ENCODE measurements around the gene TMEM263.

The TMEM263 gene

DNA sequence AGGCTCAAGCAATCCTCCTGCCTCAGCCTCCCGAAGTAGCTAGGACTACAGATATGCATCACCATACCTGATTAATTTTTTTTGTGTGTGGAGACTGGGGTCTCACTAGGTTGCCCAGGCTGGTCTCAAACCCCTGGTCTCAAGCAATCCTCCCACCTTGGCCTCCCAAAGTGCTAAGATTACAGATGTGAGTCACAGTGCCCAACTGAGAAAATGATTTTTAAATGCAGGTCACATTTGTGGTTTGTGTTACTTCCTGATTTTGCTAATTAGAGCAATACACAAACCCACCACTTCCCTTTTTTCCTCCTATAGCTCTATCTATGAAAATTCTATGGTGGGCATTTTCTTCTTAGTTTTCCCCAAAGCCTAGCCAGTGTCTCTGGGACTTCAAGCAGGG is 45.5 kb upstream of the TMEM263 start:
- Histone ChIP-seq H3K27ac (no peak overlapping the region), H3K36me3 (no peaks in the 10 kb centered on the region), H3K27me3 (peaks cover 95% of the 10 kb centered on the region), H3K4me3 (ENCODE audit: low read depth in 1 of 2, low read length in 1 of 2) (no peak overlapping the region), H3K4me1 (ENCODE audit: control insufficient read depth in 1 of 2, insufficient read depth in 1 of 2, low read depth in 1 of 2, low read length in 1 of 2) (peaks cover 0 to 5% of the 10 kb centered on the region in 2 experiments), H3K9me3 (peaks cover 4% of the 10 kb centered on the region)
- TF ChIP-seq, protein P1, sequence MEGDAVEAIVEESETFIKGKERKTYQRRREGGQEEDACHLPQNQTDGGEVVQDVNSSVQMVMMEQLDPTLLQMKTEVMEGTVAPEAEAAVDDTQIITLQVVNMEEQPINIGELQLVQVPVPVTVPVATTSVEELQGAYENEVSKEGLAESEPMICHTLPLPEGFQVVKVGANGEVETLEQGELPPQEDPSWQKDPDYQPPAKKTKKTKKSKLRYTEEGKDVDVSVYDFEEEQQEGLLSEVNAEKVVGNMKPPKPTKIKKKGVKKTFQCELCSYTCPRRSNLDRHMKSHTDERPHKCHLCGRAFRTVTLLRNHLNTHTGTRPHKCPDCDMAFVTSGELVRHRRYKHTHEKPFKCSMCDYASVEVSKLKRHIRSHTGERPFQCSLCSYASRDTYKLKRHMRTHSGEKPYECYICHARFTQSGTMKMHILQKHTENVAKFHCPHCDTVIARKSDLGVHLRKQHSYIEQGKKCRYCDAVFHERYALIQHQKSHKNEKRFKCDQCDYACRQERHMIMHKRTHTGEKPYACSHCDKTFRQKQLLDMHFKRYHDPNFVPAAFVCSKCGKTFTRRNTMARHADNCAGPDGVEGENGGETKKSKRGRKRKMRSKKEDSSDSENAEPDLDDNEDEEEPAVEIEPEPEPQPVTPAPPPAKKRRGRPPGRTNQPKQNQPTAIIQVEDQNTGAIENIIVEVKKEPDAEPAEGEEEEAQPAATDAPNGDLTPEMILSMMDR (IDR thresholded peaks at IDR 0.05), result no peak

- Histone ChIP-seq H3K9me3 (peaks cover under 1% of the 10 kb centered on the region), H3K4me3 (ENCODE audit: low read depth in 1 of 2, low read length in 1 of 2) (no peak overlapping the region), H3K4me1 (ENCODE audit: control insufficient read depth in 1 of 2, insufficient read depth in 1 of 2, low read depth in 1 of 2, low read length in 1 of 2) (peaks cover 0 to 5% of the 10 kb centered on the region in 2 experiments), H3K27me3 (peaks cover 95% of the 10 kb centered on the region), H3K36me3 (no peaks in the 10 kb centered on the region), H3K27ac (no peak overlapping the region)
- TF ChIP-seq, protein P1 (IDR thresholded peaks at IDR 0.05), result no peak
Observed at GRCh38 chr12:106911581-106911980, 44.1 kb upstream of the TMEM263 start.

GRCh38 chr12:106913456-106913855 is 42.3 kb upstream of the TMEM263 start:
- peaks cover 0 to 5% of the 10 kb centered on the region in 2 experiments for H3K4me1 ChIP-seq (ENCODE audit: control insufficient read depth in 1 of 2, insufficient read depth in 1 of 2, low read depth in 1 of 2, low read length in 1 of 2)
- no peak overlapping the region for H3K27ac ChIP-seq
- H3K36me3 ChIP-seq, result no peaks in the 10 kb centered on the region
- no peak overlapping the region for H3K4me3 ChIP-seq (ENCODE audit: low read depth in 1 of 2, low read length in 1 of 2)
- no peaks in the 10 kb centered on the region for H3K9me3 ChIP-seq
- peaks cover 95% of the 10 kb centered on the region for H3K27me3 ChIP-seq
- TF ChIP-seq, protein P1 (IDR thresholded peaks at IDR 0.05), result no peak

- H3K27ac ChIP-seq, result no peak overlapping the region
- peaks cover 96% of the 10 kb centered on the region for H3K27me3 ChIP-seq
- TF ChIP-seq, protein P1 (IDR thresholded peaks at IDR 0.05), result no peak
- H3K4me3 ChIP-seq (ENCODE audit: low read depth in 1 of 2, low read length in 1 of 2), result no peak overlapping the region
- H3K4me1 ChIP-seq (ENCODE audit: control insufficient read depth in 1 of 2, insufficient read depth in 1 of 2, low read depth in 1 of 2, low read length in 1 of 2), result peaks cover 0 to 5% of the 10 kb centered on the region in 2 experiments
- H3K36me3 ChIP-seq, result no peaks in the 10 kb centered on the region
- H3K9me3 ChIP-seq, result no peaks in the 10 kb centered on the region
Observed at GRCh38 chr12:106914796-106915634, 40.7 kb upstream of the TMEM263 start.

DNA sequence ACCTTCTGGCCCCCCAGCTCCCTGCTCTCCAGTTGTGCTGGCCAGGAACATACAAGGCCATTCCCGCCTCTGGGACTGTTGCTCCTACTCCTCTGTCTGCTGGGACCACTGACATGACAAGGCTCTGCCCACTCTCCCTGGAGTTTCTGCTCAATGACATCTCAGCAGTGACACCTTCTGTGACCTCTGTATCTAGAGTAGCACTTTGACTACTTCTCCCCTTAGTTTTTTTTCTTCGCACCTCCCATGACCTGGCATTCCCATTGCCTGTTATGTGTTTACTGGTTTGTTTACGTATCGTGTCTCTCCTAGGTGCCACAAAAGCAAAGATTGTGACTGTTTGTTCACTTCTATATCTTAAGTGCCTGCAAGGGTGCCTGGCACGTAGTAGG is 40.1 kb upstream of the TMEM263 start:
- H3K27ac ChIP-seq, result no peak overlapping the region

More for the DNA sequence above, 40.1 kb upstream of the TMEM263 start:
- Histone ChIP-seq H3K4me1 (ENCODE audit: control insufficient read depth in 1 of 2, insufficient read depth in 1 of 2, low read depth in 1 of 2, low read length in 1 of 2) (no peaks in the 10 kb centered on the region), H3K4me3 (ENCODE audit: low read depth in 1 of 2, low read length in 1 of 2) (no peak overlapping the region), H3K27me3 (peaks cover 100% of the 10 kb centered on the region), H3K9me3 (no peaks in the 10 kb centered on the region), H3K36me3 (no peaks in the 10 kb centered on the region)
- TF ChIP-seq, protein P1 (IDR thresholded peaks at IDR 0.05), result no peak

Measured in neutrophil (primary cell).